Neural progenitor cell (in vitro differentiated cells): Measurements from ENCODE around the gene FOXN4. TPM values are rescaled to one million over a fixed set of nuclear protein-coding genes. Genes with fewer than 3 reads are reported as not detected.

Experiments
- DNase-seq: peaks from one replicate; pipeline ENCODE4 v3.0.0-alpha.2; 2016; ENCODE audit warnings: low spot score
- H2AFZ ChIP-seq: fragments of 200-600 bp; sonication (generic); replicated peaks from 2 replicates; pipeline ENCODE4 v1.6.1; 2016; ENCODE audit warnings: antibody characterized with exemption
- H3F3A ChIP-seq: fragments of 200-600 bp; sonication (generic); 2 replicates; pipeline ENCODE4 v1.6.1; 2016; ENCODE audit warnings: antibody characterized with exemption, low read depth
- H3K27ac ChIP-seq: fragments of 200-600 bp; sonication (generic); 2 replicates; pipeline ENCODE4 v1.5.1; 2016; ENCODE audit warnings: mild to moderate bottlenecking
- H3K27me3 ChIP-seq: fragments of 200-600 bp; sonication (generic); 2 replicates; pipeline ENCODE4 v1.6.1; 2016; ENCODE audit warnings: mild to moderate bottlenecking, moderate library complexity
- H3K36me3 ChIP-seq: fragments of 200-600 bp; sonication (generic); 2 replicates; pipeline ENCODE4 v1.5.1; 2016
- H3K4me1 ChIP-seq: fragments of 200-600 bp; sonication (generic); 2 replicates; pipeline ENCODE4 v1.6.1; 2016; ENCODE audit warnings: mixed run types
- H3K4me2 ChIP-seq: fragments of 200-600 bp; sonication (generic); 2 replicates; pipeline ENCODE4 v1.6.1; 2016
- H3K4me3 ChIP-seq: fragments of 200-600 bp; sonication (generic); 2 replicates; pipeline ENCODE4 v1.5.1; 2016
- H3K79me2 ChIP-seq: fragments of 200-600 bp; sonication (generic); 2 replicates; pipeline ENCODE4 v1.6.1; 2016; ENCODE audit warnings: low read depth
- H3K9ac ChIP-seq: fragments of 200-600 bp; sonication (generic); 2 replicates; pipeline ENCODE4 v1.6.1; 2016
- H3K9me3 ChIP-seq: fragments of 200-600 bp; sonication (generic); 2 replicates; pipeline ENCODE4 v1.5.1; 2016; ENCODE audit warnings: low read depth
- H4K20me1 ChIP-seq: fragments of 200-600 bp; sonication (generic); 2 replicates; pipeline ENCODE4 v1.6.1; 2016; ENCODE audit warnings: low read depth
- H3K27ac Mint-ChIP-seq: 3 replicates; pipeline ENCODE4 v1.8.0; 2021; ENCODE audit warnings: mixed read lengths
- H3K27me3 Mint-ChIP-seq: 2 replicates; pipeline ENCODE4 v1.8.0; 2022; ENCODE audit warnings: low read depth, mild to moderate bottlenecking, inconsistent platforms, moderate library complexity, mixed read lengths; ENCODE audit not compliant: insufficient read depth
- H3K36me3 Mint-ChIP-seq: 3 replicates; pipeline ENCODE4 v1.8.0; 2021; ENCODE audit warnings: mixed read lengths
- H3K4me1 Mint-ChIP-seq: 3 replicates; pipeline ENCODE4 v1.8.0; 2021; ENCODE audit warnings: mixed read lengths
- H3K4me3 Mint-ChIP-seq: 3 replicates; pipeline ENCODE4 v1.8.0; 2021; ENCODE audit warnings: mild to moderate bottlenecking, moderate library complexity, mixed read lengths
- H3K9me3 Mint-ChIP-seq: 3 replicates; pipeline ENCODE4 v1.8.0; 2020; ENCODE audit warnings: mixed read lengths
- CTCF ChIP-seq: fragments of 200-600 bp; sonication (generic); IDR thresholded peaks from 2 replicates; pipeline ENCODE4 v1.5.1; 2017; ENCODE audit warnings: antibody characterized with exemption, mild to moderate bottlenecking
- EZH2 ChIP-seq: fragments of 200-600 bp; sonication (generic); IDR thresholded peaks from 2 replicates; pipeline ENCODE4 v1.6.1; 2017; ENCODE audit warnings: antibody characterized with exemption, mild to moderate bottlenecking, moderate library complexity
- EZH2phosphoT487 ChIP-seq: fragments of 200-600 bp; sonication (generic); IDR thresholded peaks from 2 replicates; pipeline ENCODE4 v1.6.1; 2017; ENCODE audit warnings: antibody characterized with exemption
- total RNA-seq: library from RNA; depleted of rRNA; stranded (reverse); fragments of >200 nt; gene quantifications from 2 replicates; pipeline ENCODE4 v1.2.3, GENCODE V29; 2015; ENCODE audit warnings: low replicate concordance

FOXN4 gene
- total RNA-seq, 1 donor from 2014 or later: not detected

DNA sequence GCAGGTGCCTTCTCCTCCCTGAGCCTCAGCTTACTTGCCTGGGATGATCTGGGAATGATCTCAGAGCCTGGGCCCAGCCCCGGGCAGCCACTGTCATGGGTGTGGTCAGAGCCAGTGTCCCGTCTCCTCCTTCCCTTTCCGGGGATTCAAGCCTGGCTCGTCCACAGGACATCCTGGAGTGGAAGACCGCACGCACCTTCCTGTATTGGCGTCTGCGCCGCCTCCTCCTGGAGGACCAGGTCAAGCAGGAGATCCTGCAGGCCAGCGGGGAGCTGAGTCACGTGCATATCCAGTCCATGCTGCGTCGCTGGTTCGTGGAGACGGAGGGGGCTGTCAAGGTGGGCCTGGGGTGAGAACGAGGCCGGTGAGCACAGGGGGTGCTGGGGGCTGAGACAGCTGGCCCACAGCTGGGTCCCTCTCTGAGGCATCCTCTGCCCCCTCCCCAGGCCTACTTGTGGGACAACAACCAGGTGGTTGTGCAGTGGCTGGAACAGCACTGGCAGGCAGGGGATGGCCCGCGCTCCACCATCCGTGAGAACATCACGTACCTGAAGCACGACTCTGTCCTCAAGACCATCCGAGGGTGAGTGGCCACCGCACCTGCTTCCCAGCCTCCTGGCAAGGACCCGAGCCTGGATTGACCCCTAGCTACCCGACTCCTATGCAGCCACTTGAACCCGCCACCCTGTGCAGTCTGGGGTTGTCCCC, 44.0 kb downstream of the FOXN4 start:
- Mint-ChIP-seq H3K4me3 (no peak overlapping the region), H3K4me1 (no peaks in the 10 kb centered on the region), H3K27me3 (no peaks in the 10 kb centered on the region), H3K36me3 (peaks cover 3% of the 10 kb centered on the region), H3K27ac (no peak overlapping the region), H3K9me3 (no peaks in the 10 kb centered on the region)
- no peak overlapping the region for H3K27ac ChIP-seq
- H3K4me2 ChIP-seq: no peak overlapping the region
- no peak for DNase-seq
- no peaks in the 10 kb centered on the region for H3K9me3 ChIP-seq
- no peaks in the 10 kb centered on the region for H3K4me1 ChIP-seq
- no peak overlapping the region for H2AFZ ChIP-seq
- TF ChIP-seq EZH2: no peak
- no peak for TF ChIP-seq CTCF
- TF ChIP-seq EZH2phosphoT487: no peak
- H3K27me3 ChIP-seq: no peaks in the 10 kb centered on the region
- no peak overlapping the region for H3K9ac ChIP-seq
- no peak overlapping the region for H3K4me3 ChIP-seq
- no peaks in the 10 kb centered on the region for H3K36me3 ChIP-seq
- H3K79me2 ChIP-seq: no peaks in the 10 kb centered on the region
- H3F3A ChIP-seq: no peaks in the 10 kb centered on the region
- no peaks in the 10 kb centered on the region for H4K20me1 ChIP-seq

GRCh38 chr12:109264095-109264942, 44.8 kb downstream of the FOXN4 start:
- Mint-ChIP-seq H3K4me1 (no peaks in the 10 kb centered on the region), H3K27ac (no peak overlapping the region), H3K36me3 (peaks cover 5% of the 10 kb centered on the region), H3K27me3 (no peaks in the 10 kb centered on the region), H3K9me3 (no peaks in the 10 kb centered on the region), H3K4me3 (peak overlapping the region; percentile 46)
- no peak overlapping the region for H3K27ac ChIP-seq
- H3K79me2 ChIP-seq: no peaks in the 10 kb centered on the region
- H4K20me1 ChIP-seq: no peaks in the 10 kb centered on the region
- TF ChIP-seq EZH2: no peak
- TF ChIP-seq CTCF: peak; percentile 96
- no peaks in the 10 kb centered on the region for H3K4me1 ChIP-seq
- H3K9me3 ChIP-seq: no peaks in the 10 kb centered on the region
- no peaks in the 10 kb centered on the region for H3F3A ChIP-seq
- peak overlapping the region; percentile 26 for H2AFZ ChIP-seq
- H3K4me2 ChIP-seq: no peak overlapping the region
- H3K9ac ChIP-seq: no peak overlapping the region
- H3K36me3 ChIP-seq: no peaks in the 10 kb centered on the region
- H3K27me3 ChIP-seq: no peaks in the 10 kb centered on the region
- H3K4me3 ChIP-seq: no peak overlapping the region
- DNase-seq: peak; percentile 92

GRCh38 chr12:109263439-109263838, 45.6 kb downstream of the FOXN4 start:
- no peak overlapping the region for H3K4me3 Mint-ChIP-seq
- Histone ChIP-seq H3K27me3 (no peaks in the 10 kb centered on the region), H3K4me3 (no peak overlapping the region), H3K4me2 (no peak overlapping the region), H3K4me1 (no peaks in the 10 kb centered on the region), H3K27ac (no peak overlapping the region), H3K9ac (no peak overlapping the region), H2AFZ (no peak overlapping the region), H3K9me3 (no peaks in the 10 kb centered on the region), H3F3A (no peaks in the 10 kb centered on the region), H3K36me3 (no peaks in the 10 kb centered on the region), H4K20me1 (no peaks in the 10 kb centered on the region), H3K79me2 (no peaks in the 10 kb centered on the region)
- DNase-seq: no peak
- TF ChIP-seq EZH2phosphoT487: no peak
- TF ChIP-seq CTCF: no peak
- no peak for TF ChIP-seq EZH2
- H3K27me3 Mint-ChIP-seq: no peaks in the 10 kb centered on the region
- no peak overlapping the region for H3K27ac Mint-ChIP-seq
- H3K36me3 Mint-ChIP-seq: peaks cover 5% of the 10 kb centered on the region
- no peaks in the 10 kb centered on the region for H3K4me1 Mint-ChIP-seq
- H3K9me3 Mint-ChIP-seq: no peaks in the 10 kb centered on the region
